NCI-H2107 treated with DMSO at 0.1 percent for 48 hours (cell line): ENCODE data around the gene TRPV5.

Experiments
- DNase-seq: peaks from one replicate; lab custom pipeline; 2025; ENCODE audit not compliant: unreplicated experiment; lab: John Stamatoyannopoulos, UW

Gene TRPV5

DNA sequence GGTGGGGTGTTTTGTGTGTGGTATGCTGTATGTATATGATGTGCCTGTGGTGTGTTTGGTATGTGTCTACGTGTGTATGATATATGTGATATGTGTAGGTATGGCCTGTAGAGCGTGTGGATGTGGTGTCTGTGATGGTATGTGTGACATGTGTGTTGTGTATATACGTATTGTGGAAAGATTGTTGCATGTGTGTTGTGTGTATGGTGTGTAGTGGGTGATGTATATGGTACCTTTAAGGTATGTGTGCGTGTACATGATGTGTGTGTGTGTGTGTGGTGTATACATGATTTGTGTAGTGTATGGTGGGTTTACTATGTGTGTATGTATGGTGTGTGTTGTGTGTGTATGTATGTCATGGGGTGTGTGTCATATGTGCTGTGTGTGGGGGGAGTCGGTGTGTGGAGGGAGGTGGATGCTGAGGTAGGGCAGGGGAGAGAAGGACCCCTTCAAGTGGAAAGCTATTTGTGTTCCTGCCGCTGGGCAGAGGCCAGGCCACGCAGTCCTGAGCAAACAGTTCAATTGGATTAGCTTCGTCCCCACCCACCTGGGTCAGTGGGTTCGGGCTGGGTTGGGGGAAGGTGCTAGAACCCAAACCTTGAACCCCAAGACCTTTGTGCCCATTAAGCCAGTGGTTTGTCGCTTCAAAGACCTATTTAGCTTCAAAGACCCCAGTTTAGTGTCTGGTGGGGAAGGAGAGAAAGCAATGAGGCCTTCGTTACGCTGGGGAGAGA lies 46.1 kb downstream of the TRPV5 start:
- DNase-seq, result no peak

DNA sequence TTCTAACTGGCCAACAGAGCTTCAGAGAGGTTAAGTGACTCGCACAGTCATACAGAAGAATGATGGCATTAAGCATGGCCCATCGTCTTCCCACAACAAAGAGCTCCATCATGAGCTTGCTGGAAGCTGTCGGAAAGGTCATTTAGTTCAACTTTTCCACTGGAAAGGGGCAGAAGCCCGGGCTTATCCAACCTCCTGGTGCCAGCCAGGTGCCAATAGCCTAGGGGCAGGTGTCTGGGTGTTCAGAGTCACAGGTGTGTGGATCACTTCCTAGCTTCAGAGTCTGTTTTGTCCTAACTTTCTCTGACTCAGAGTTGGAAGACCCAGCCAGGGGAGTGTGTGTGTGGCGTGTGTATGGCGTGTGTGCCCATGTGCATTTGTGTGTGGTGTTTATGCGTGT lies 46.7 kb downstream of the TRPV5 start:
- no peak for DNase-seq

GRCh38 chr7:142885311-142886230 lies 48.0 kb downstream of the TRPV5 start, which contains the start of gene TRPV6:
Gene TRPV6, minus strand, starts transcription at chr7:142885745.
- no peak for DNase-seq

DNA sequence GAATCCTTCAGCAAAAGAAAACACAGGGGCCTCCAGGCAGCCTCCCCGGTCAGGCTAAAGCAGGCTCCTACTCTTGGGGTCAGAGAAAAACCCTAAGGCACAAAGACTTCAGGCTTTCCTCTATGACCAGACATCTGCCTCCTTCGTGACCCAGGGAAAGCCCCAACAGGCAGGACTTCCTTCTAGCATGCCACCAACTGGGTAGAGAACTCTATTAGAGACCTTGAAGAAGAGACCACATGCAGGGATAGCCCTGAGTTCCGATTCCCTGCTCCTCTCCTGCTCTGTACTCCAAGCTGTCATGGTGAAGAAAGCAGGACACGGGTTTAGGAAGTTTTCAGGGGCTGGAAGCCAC lies 49.3 kb downstream of the TRPV5 start:
- no peak for DNase-seq

- DNase-seq, result no peak
Measured at GRCh38 chr7:142883571-142884285, 49.8 kb downstream of the TRPV5 start.

DNA sequence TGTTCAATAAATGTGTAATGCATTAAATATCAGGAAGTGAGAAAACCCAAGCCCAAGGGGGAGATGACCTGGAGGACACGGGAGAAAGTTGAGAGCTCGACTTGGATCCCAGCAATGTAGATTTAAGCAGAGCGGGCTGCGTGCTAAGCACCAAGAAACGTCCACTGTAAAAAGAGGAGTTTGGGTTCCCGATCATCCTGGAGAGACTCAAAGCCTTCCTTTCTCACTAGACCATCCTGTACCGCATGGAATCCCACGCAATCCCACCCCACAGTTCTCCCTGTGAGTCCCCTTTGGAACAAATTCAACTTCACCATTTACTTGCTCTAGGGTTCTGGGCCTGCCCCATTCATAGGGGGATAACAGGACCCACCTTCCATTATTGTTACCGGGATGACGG lies 50.4 kb downstream of the TRPV5 start:
- DNase-seq, result no peak

- DNase-seq, result no peak
Measured at GRCh38 chr7:142882338-142882678, 51.2 kb downstream of the TRPV5 start.

DNA sequence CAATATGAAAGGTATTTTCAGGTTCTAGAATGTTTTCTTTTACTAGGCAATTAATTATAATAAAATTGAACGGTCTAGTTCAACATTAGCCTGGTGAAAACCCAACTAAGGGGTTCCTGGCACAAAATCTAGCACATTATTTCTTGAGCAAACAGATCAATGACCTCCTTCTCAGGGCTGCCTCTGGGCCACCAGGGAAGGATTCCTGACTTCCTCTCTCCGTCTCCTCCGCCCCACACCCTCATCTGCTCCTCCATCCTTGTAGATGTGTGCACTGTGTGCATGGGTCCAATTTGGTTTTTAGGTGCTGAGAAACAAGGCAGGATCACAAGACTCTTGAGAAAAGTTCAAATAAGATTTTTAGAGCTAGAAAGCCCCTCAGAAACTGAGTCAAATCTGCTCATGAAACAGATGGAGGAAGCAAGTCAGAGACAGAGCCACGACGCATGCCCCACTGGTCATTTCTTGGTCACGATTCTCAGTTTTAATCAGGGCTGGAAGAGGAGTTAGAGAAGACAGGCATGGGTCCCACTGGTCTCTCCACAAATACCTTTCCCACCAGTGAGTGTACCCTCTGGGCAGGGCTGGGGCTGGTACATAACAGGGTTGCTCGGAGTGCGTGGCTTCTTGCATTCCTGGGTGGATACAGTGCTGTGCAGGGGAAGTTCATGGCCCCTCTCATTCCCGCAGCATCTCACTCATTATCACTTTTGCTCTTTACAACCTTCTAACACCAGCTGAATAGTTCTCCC lies 51.8 kb downstream of the TRPV5 start:
- no peak for DNase-seq

- no peak for DNase-seq
Measured at GRCh38 chr7:142880876-142881505, 52.6 kb downstream of the TRPV5 start.

GRCh38 chr7:142879060-142879459 lies 54.5 kb downstream of the TRPV5 start:
- DNase-seq, result no peak

- no peak for DNase-seq
Measured at GRCh38 chr7:142878315-142878714, 55.2 kb downstream of the TRPV5 start.

DNA sequence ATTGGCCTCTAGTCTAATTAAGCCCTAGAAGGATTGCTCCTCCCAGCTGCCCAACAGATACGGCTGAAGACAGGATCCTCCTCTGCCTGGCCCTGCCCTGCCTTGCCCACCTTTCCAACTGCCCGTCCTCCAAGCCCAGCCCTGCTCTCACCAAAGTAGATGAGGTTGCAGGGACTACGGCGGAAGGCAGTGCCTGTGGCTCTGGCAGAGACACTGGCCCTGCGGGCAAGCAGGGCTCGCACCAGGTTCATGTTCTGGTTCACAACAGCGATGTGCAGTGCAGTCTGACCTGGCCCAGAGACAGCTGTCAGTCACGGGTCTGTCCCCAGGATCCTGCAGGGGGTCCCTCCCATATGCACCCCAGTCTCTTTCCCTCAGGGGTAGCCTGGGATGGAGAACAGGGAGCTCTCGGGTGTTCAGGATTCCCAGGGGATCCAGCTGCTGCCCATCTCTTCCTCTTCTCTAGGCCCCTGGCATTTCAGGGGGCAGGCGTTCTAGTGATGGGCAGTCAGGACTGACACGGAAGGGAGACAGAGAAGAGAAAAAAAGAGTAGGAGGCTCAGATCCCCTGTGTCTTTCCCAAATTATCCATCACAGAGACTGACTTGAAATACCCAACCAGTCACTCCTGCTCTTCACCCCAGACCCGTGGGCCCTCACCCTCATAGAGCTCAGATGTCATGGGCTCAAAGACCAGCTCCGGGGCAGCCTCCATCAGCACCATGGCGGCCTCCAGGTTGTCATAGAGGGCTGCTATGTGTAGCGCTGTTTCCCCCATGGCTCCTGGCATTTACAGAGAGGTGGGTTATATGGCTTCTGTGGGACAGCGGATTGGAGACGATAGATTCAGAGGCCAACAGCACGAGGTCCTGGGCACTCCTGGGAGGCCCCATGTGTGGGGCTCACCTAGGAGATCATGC lies 56.3 kb downstream of the TRPV5 start:
- DNase-seq, result no peak

GRCh38 chr7:142876236-142876960 lies 57.1 kb downstream of the TRPV5 start:
- DNase-seq, result no peak

GRCh38 chr7:142875456-142875855 lies 58.1 kb downstream of the TRPV5 start:
- DNase-seq, result no peak

DNA sequence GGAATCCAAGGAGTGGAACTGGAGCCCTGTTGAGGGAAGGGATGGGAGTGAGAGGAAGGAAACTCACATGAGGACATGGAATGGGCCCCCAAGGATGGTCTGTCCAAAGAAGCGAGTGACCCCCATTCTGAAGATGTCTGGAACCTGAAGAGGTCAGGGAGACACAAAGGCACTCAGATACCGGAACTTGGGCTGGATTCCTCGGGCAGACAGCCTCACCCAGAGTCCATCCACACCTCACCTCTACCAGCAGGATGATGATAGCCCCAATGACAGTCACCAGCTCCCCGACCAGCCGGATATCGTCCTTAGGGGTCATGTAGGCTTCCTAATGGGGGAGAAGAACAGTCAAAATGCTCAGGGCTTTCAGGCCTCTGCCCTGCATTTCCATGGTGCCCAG lies 58.7 kb downstream of the TRPV5 start:
- DNase-seq, result no peak

DNA sequence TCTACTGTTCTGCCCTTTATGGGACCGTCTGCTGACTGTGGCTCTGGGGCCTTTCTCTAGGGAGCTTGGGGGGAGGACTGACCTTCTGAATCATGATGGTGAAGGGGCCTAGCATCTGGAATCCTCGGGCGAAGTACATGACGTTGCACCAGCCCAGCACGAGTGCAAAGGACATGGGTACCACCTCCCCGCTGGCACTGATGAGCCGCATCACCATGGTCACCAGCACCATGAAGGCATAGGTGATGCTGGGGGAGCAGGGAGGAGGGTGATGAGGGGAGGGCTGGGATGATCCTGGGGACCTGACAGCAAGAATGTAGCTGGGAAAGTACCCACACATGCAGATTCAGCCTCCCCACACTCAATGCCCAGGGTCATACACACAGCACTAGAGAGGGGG lies 59.1 kb downstream of the TRPV5 start:
- DNase-seq, result no peak

- DNase-seq, result no peak
Measured at GRCh38 chr7:142873871-142874270, 59.7 kb downstream of the TRPV5 start.

DNA sequence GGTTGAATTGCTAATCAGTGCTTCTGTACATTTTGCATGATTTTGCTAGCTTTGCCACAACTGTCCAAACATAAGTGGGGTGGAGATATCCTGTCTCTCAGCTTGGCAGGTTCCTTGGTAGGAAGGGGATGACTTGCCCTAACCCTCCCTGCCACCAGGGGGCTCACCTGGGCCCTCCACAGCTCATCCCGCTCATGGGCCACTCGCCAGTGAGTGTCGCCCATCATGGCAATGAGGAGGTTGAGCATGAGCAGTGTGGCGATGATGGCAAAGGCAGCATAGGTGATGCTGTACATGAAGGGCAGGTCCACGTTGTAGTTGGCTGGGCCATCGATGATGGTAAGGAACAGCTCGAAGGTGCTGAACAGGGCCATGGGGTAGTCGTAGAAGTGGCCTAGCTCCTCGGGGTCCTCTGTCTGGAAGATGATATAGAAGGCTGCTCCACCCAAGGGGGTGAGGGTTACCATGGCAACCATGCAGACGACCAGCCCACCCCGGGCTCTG lies 60.2 kb downstream of the TRPV5 start:
- no peak for DNase-seq
